ENCODE results near the gene PCNX4.

- TF ChIP-seq CTCF (IDR thresholded peaks at IDR 0.05; ENCODE audit: low read depth, low read length) (no peak), EZH2phosphoT487 (IDR thresholded peaks at IDR 0.05; ENCODE audit: low read depth) (no peak)
Measured at GRCh38 chr14:60094306-60094897, 2.7 kb downstream of the PCNX4 start.
